IMR-90 (cell line): ENCODE results near the gene ARHGEF10L. TPM values are rescaled to one million over a fixed set of nuclear protein-coding genes. Genes with fewer than 3 reads are reported as not detected.

Source experiments
- ATAC-seq: fragments of 200-7000 bp; cut with Tn5 transposase; 2 replicates; pipeline ENCODE4 v1.9.1; 2020; ENCODE audit warnings: low read depth, mild to moderate bottlenecking, moderate library complexity
- BruUV-seq: library from RNA; stranded (reverse); fragments of 400-500 nt; replicated peaks from 2 replicates; lab custom pipeline; 2021; lab: Mats Ljungman, UMichigan
- CTCF ChIA-PET: fragments of 300-600 bp; formaldehyde crosslinking; extraction: SDS; loops from one replicate; lab custom pipeline; 2021; ENCODE audit warnings: antibody characterized with exemption; lab: Yijun Ruan, JAX
- POLR2A ChIA-PET: fragments of 300-600 bp; sonication (Branson Sonifier 250); formaldehyde crosslinking; loops from one replicate; lab custom pipeline; 2022; ENCODE audit warnings: antibody characterized with exemption; ENCODE audit not compliant: unreplicated experiment; lab: Charles Lee
- DNase-seq: peaks from one replicate; pipeline ENCODE4 v3.0.0; 2013
- H2AFZ ChIP-seq: replicated peaks from 2 replicates; pipeline ENCODE3; 2013; ENCODE audit warnings: low read length, mild to moderate bottlenecking; ENCODE audit not compliant: poor library complexity
- H2AK5ac ChIP-seq: 2 replicates; pipeline ENCODE4 v1.6.1; 2013; ENCODE audit warnings: low read depth, low read length, inconsistent platforms
- H2AK9ac ChIP-seq: replicated peaks from 2 replicates; pipeline ENCODE3; 2013; ENCODE audit warnings: mild to moderate bottlenecking, low read depth, low read length, moderate library complexity; ENCODE audit not compliant: poor library complexity
- H2BK120ac ChIP-seq: 2 replicates; pipeline ENCODE4 v1.6.1; 2013; ENCODE audit warnings: low read depth, low read length, inconsistent platforms
- H2BK15ac ChIP-seq: 3 replicates; pipeline ENCODE4 v1.6.1; 2013; ENCODE audit warnings: low read depth, low read length, inconsistent platforms
- H2BK20ac ChIP-seq: 2 replicates; pipeline ENCODE4 v1.6.1; 2013; ENCODE audit warnings: low read depth, mild to moderate bottlenecking, inconsistent platforms, low read length, moderate library complexity
- H2BK5ac ChIP-seq: 2 replicates; pipeline ENCODE4 v1.6.1; 2013; ENCODE audit warnings: mild to moderate bottlenecking, low read depth, low read length, inconsistent platforms; ENCODE audit not compliant: poor library complexity, severe bottlenecking
- H3K14ac ChIP-seq: replicated peaks from 2 replicates; pipeline ENCODE4 v1.6.1; 2013; ENCODE audit warnings: low read depth, low read length, inconsistent platforms
- H3K18ac ChIP-seq: 2 replicates; pipeline ENCODE4 v1.6.1; 2013; ENCODE audit warnings: low read depth, low read length, control low read depth
- H3K23ac ChIP-seq: 2 replicates; pipeline ENCODE4 v1.6.1; 2013; ENCODE audit warnings: low read depth, low read length, inconsistent platforms
- H3K27ac ChIP-seq: 2 replicates; pipeline ENCODE4 v1.5.1; 2013; ENCODE audit warnings: mild to moderate bottlenecking, control low read depth, low read length; ENCODE audit not compliant: insufficient read depth
- H3K27me3 ChIP-seq: 2 replicates; pipeline ENCODE4 v1.6.1; 2013; ENCODE audit warnings: low read length; ENCODE audit not compliant: control insufficient read depth, insufficient read depth
- H3K36me3 ChIP-seq: 2 replicates; pipeline ENCODE4 v1.6.1; 2013; ENCODE audit warnings: low read length, mixed read lengths; ENCODE audit not compliant: control insufficient read depth, insufficient read depth
- H3K4ac ChIP-seq: 2 replicates; pipeline ENCODE4 v1.6.1; 2013; ENCODE audit warnings: low read depth, low read length, inconsistent platforms
- H3K4me1 ChIP-seq: 2 replicates; pipeline ENCODE4 v1.6.1; 2013; ENCODE audit warnings: low read length, mixed read lengths; ENCODE audit not compliant: control insufficient read depth, insufficient read depth
- H3K4me2 ChIP-seq: 2 replicates; pipeline ENCODE4 v1.6.1; 2013; ENCODE audit warnings: low read depth, mild to moderate bottlenecking, control low read depth, low read length, moderate library complexity
- H3K4me3 ChIP-seq: 2 replicates; pipeline ENCODE4 v1.5.1; 2013; ENCODE audit warnings: low read depth, mild to moderate bottlenecking, control low read depth, low read length, moderate library complexity; ENCODE audit not compliant: insufficient read depth
- H3K56ac ChIP-seq: 2 replicates; pipeline ENCODE4 v1.6.1; 2013; ENCODE audit warnings: low read length, inconsistent platforms; ENCODE audit not compliant: insufficient read depth; ENCODE audit errors: extremely low read depth
- H3K79me1 ChIP-seq, 2 experiments: 2 replicates each; pipeline ENCODE4 v1.6.1; 2013; ENCODE audit warnings: low read length in 2 of 2, inconsistent platforms in 1 of 2, low read depth in 1 of 2
- H3K9ac ChIP-seq: 2 replicates; pipeline ENCODE4 v1.6.1; 2013; ENCODE audit warnings: low read depth, low read length, control low read depth
- H3K9me1 ChIP-seq: 2 replicates; pipeline ENCODE4 v1.6.1; 2013; ENCODE audit warnings: low read length, inconsistent platforms; ENCODE audit not compliant: insufficient read depth
- H3K9me3 ChIP-seq: 2 replicates; pipeline ENCODE4 v1.6.1; 2013; ENCODE audit warnings: low read length; ENCODE audit not compliant: control insufficient read depth, insufficient read depth
- H4K20me1 ChIP-seq: 2 replicates; pipeline ENCODE4 v1.6.1; 2013; ENCODE audit warnings: low read length, inconsistent platforms; ENCODE audit not compliant: insufficient read depth
- H4K5ac ChIP-seq: 2 replicates; pipeline ENCODE4 v1.6.1; 2013; ENCODE audit warnings: mild to moderate bottlenecking, low read depth, low read length, control low read depth
- H4K8ac ChIP-seq, 2 experiments: 2 replicates each; pipeline ENCODE4 v1.6.1; 2013; ENCODE audit warnings: low read depth in 2 of 2, low read length in 2 of 2, control low read depth in 1 of 2, inconsistent platforms in 1 of 2
- H4K91ac ChIP-seq: 2 replicates; pipeline ENCODE4 v1.6.1; 2013; ENCODE audit warnings: low read depth, low read length, inconsistent platforms; ENCODE audit not compliant: insufficient read depth
- CEBPB ChIP-seq: IDR thresholded peaks from 2 replicates; pipeline ENCODE4 v1.6.1; 2012; ENCODE audit warnings: low read depth, low read length, improper control_type of control experiment
- CHD1 ChIP-seq: IDR thresholded peaks from 2 replicates; pipeline ENCODE4 v1.6.1; 2012; ENCODE audit warnings: low read depth, low read length, improper control_type of control experiment
- CTCF ChIP-seq: conservative IDR thresholded peaks from 2 replicates; pipeline ENCODE4 v1.5.1; 2012; ENCODE audit warnings: mild to moderate bottlenecking, low read depth, low read length, improper control_type of control experiment
- MAFK ChIP-seq: IDR thresholded peaks from 2 replicates; pipeline ENCODE4 v1.6.1; 2012; ENCODE audit warnings: low read depth, low read length, improper control_type of control experiment
- MXI1 ChIP-seq: IDR thresholded peaks from 2 replicates; pipeline ENCODE4 v1.6.1; 2012; ENCODE audit warnings: low read depth, mild to moderate bottlenecking, low read length, moderate library complexity, borderline replicate concordance
- POLR2A ChIP-seq: IDR thresholded peaks from 2 replicates; pipeline ENCODE4 v1.6.1; 2012; ENCODE audit warnings: mild to moderate bottlenecking, low read depth, low read length
- RAD21 ChIP-seq: IDR thresholded peaks from 2 replicates; pipeline ENCODE4 v1.6.1; 2012; ENCODE audit warnings: low read length, improper control_type of control experiment
- SMC3 ChIP-seq: fragments of 150-350 bp; IDR thresholded peaks from 2 replicates; pipeline ENCODE4 v1.6.1; 2016; ENCODE audit warnings: low read depth, mild to moderate bottlenecking, antibody characterized with exemption, low read length, moderate library complexity
- WGBS, 2 experiments: methylation state at CpG; one replicate each; pipeline versions ENCODE4 v1.1.5 to v1.1.7; 2013; ENCODE audit warnings: missing lambda C conversion rate in 2 of 2; ENCODE audit not compliant: insufficient read length in 1 of 2; ENCODE audit errors: extremely low coverage in 2 of 2; 5-methylcytosine and 5-hydroxymethylcytosine counted together
- dilution Hi-C: fragments of 300-500 bp; cut with HindIII; formaldehyde crosslinking; loops from one replicate; pipeline ENCODE4 v1.14.3; 2018; ENCODE audit warnings: low sequenced_read_pairs; ENCODE audit not compliant: unreplicated experiment
- in situ Hi-C: fragments of 300-500 bp; cut with MboI; formaldehyde crosslinking; loops from 3 replicates; pipeline ENCODE4 v1.14.3; 2019; ENCODE audit warnings: low sequenced_read_pairs, inconsistent platforms, mixed read lengths
- intact Hi-C: fragments of 100-400 bp; cut with micrococcal nuclease; formaldehyde crosslinking; loops from 2 replicates; pipeline ENCODE4 v1.10.0; 2022
- polyA plus RNA-seq, 3 experiments: library from polyadenylated mRNA; depleted of rRNA; stranded (reverse); fragments of >200 nt; gene quantifications; 2 replicates each; pipeline ENCODE4 v1.2.3, GENCODE V29; 2012; ENCODE audit warnings: low replicate concordance in 1 of 3
- total RNA-seq: library from RNA; depleted of rRNA; stranded (reverse); fragments of >200 nt; gene quantifications from 2 replicates; pipeline ENCODE4 v1.2.3, GENCODE V29; 2012

ARHGEF10L gene
- total and polyA plus RNA-seq, 2 of the 4 experiments (the other 2 are of a cell fraction), result 4.8 to 12.4 TPM

- no peak overlapping the region for H4K91ac ChIP-seq
- 95% methylated on average over 10 of the region's 10 CpGs; no CpG with 5 or more reads in 1 of the 2 experiments for WGBS, 2 experiments
- DNase-seq (no peak), ATAC-seq (no peak)
- H3K4me2 ChIP-seq, result no peak overlapping the region
- H3K9ac ChIP-seq, result no peak overlapping the region
- ChIA-PET CTCF (no interaction called here), POLR2A (no interaction called here)
- no peak overlapping the region for H3K18ac ChIP-seq
- no peak overlapping the region for H2AK9ac ChIP-seq
- no peak for TF ChIP-seq SMC3
- no peak for TF ChIP-seq CTCF
- no peak for TF ChIP-seq RAD21
- no peak for TF ChIP-seq MAFK
- no peak for TF ChIP-seq CEBPB
- TF ChIP-seq MXI1, result no peak
- no peak for TF ChIP-seq CHD1
- TF ChIP-seq POLR2A, result no peak
- no peaks in the 10 kb centered on the region for H3K9me3 ChIP-seq
- peaks cover 0 to 5% of the 10 kb centered on the region in 2 experiments; a peak in 1 of 4 replicates for H3K79me1 ChIP-seq
- H3K27ac ChIP-seq, result no peak overlapping the region
- no peak overlapping the region for H3K4me3 ChIP-seq
- H4K8ac ChIP-seq, result no peak overlapping the region
- in situ Hi-C loops (no loop called here), dilution Hi-C loops (no loop called here), intact Hi-C loops (no loop called here)
- H3K36me3 ChIP-seq, result peaks cover 21% of the 10 kb centered on the region
- H2AK5ac ChIP-seq, result no peak overlapping the region
- H3K27me3 ChIP-seq, result no peaks in the 10 kb centered on the region
- H3K9me1 ChIP-seq, result peaks cover 5% of the 10 kb centered on the region
- H3K14ac ChIP-seq, result no peak overlapping the region
- H3K23ac ChIP-seq, result no peak overlapping the region
- no peak overlapping the region for H2AFZ ChIP-seq
- no TSS peak for BruUV-seq
- H4K5ac ChIP-seq, result no peak overlapping the region
- no peaks in the 10 kb centered on the region for H4K20me1 ChIP-seq
- H2BK20ac ChIP-seq, result no peak overlapping the region
- H3K4ac ChIP-seq, result no peak overlapping the region
- no peak overlapping the region for H2BK5ac ChIP-seq
- no peak overlapping the region for H3K56ac ChIP-seq
- no peak overlapping the region for H2BK120ac ChIP-seq
- H2BK15ac ChIP-seq, result no peak overlapping the region
- peaks cover 16% of the 10 kb centered on the region for H3K4me1 ChIP-seq
Measured at GRCh38 chr1:17621691-17622090, 82.2 kb downstream of the ARHGEF10L start.
